Endothelial cell of umbilical vein (primary cell): ENCODE results near the gene FZD10. TPM values are rescaled to one million over a fixed set of nuclear protein-coding genes. Genes with fewer than 3 reads are reported as not detected.

Experiments
- BruUV-seq: library from RNA; stranded (reverse); fragments of 400-500 nt; replicated peaks from 2 replicates; lab custom pipeline; 2021; lab: Mats Ljungman, UMichigan
- CTCF ChIA-PET: fragments of 300-600, 350-600 bp; sonication (Branson Sonifier 250); formaldehyde crosslinking; loops from one replicate; lab custom pipeline; 2021; ENCODE audit warnings: antibody characterized with exemption, inconsistent platforms; lab: Charles Lee
- POLR2A ChIA-PET: fragments of 300-600, 350-600 bp; sonication (Branson Sonifier 250); formaldehyde crosslinking; loops from one replicate; lab custom pipeline; 2021; ENCODE audit warnings: antibody characterized with exemption, inconsistent platforms; lab: Charles Lee
- DNase-seq: peaks from one replicate; pipeline ENCODE4 v3.0.0-alpha.2; 2011; ENCODE audit warnings: low read depth, low spot score
- FAIRE-seq: peaks from 2 replicates; lab custom pipeline; 2011; peaks lifted over from hg19 to GRCh38; lab: Jason Lieb, UNC
- H2AFZ ChIP-seq: 2 replicates; pipeline ENCODE4 v1.6.0; 2012; ENCODE audit warnings: low read depth, low read length, control low read depth, inconsistent platforms
- H3K27ac ChIP-seq: 2 replicates; pipeline ENCODE4 v1.5.1; 2011; ENCODE audit warnings: low read depth, mild to moderate bottlenecking, control low read depth, low read length, moderate library complexity; ENCODE audit not compliant: insufficient read depth
- H3K27me3 ChIP-seq, 2 experiments: 2 replicates each; pipeline versions ENCODE4 v1.6.0 to v1.6.1; 2011; ENCODE audit warnings: low read length in 2 of 2, mixed read lengths in 1 of 2; ENCODE audit not compliant: control insufficient read depth in 2 of 2, insufficient read depth in 2 of 2
- H3K36me3 ChIP-seq, 2 experiments: 2 replicates in 1 of 2; 3 replicates in 1 of 2; pipeline ENCODE4 v1.5.1; 2011; ENCODE audit warnings: low read length in 2 of 2, mild to moderate bottlenecking in 1 of 2, moderate library complexity in 1 of 2; ENCODE audit not compliant: control insufficient read depth in 2 of 2, insufficient read depth in 2 of 2; ENCODE audit errors: extremely low read depth in 1 of 2
- H3K4me1 ChIP-seq: 3 replicates; pipeline ENCODE4 v1.5.1; 2011; ENCODE audit warnings: mild to moderate bottlenecking, low read length; ENCODE audit not compliant: control insufficient read depth, insufficient read depth; ENCODE audit errors: extremely low read depth
- H3K4me2 ChIP-seq: 2 replicates; pipeline ENCODE4 v1.6.1; 2011; ENCODE audit warnings: low read length, control low read depth, mixed read lengths; ENCODE audit not compliant: insufficient read depth
- H3K4me3 ChIP-seq, 3 experiments: fragments of 200-600 bp in 1 of 3; sonication (generic), shearing (Covaris generic) in 1 of 3; replicated peaks in 1 of 3; 2 replicates each; pipeline ENCODE4 v1.5.1; 2011 to 2016; ENCODE audit warnings: control low read depth in 3 of 3, low read length in 3 of 3, mild to moderate bottlenecking in 2 of 3, inconsistent platforms in 1 of 3, low read depth in 1 of 3, moderate library complexity in 1 of 3; ENCODE audit not compliant: insufficient read depth in 1 of 3
- H3K79me2 ChIP-seq: 2 replicates; pipeline ENCODE4 v1.6.0; 2012; ENCODE audit warnings: low read length, inconsistent platforms; ENCODE audit not compliant: control insufficient read depth, insufficient read depth
- H3K9ac ChIP-seq: replicated peaks from 2 replicates; pipeline ENCODE3; 2011; ENCODE audit warnings: low read length, control low read depth; ENCODE audit not compliant: insufficient read depth; ENCODE audit errors: extremely low read depth
- H3K9me1 ChIP-seq: replicated peaks from 3 replicates; pipeline ENCODE4 v1.6.0; 2011; ENCODE audit warnings: mild to moderate bottlenecking, low read length; ENCODE audit not compliant: control insufficient read depth, insufficient read depth; ENCODE audit errors: extremely low read depth
- H3K9me3 ChIP-seq: replicated peaks from 2 replicates; pipeline ENCODE4 v1.5.1; 2012; ENCODE audit warnings: low read length, inconsistent platforms; ENCODE audit not compliant: control insufficient read depth, insufficient read depth
- H4K20me1 ChIP-seq: replicated peaks from 2 replicates; pipeline ENCODE3; 2011; ENCODE audit warnings: mild to moderate bottlenecking, low read length; ENCODE audit not compliant: control insufficient read depth, insufficient read depth; ENCODE audit errors: extremely low read depth
- EZH2 ChIP-seq: IDR thresholded peaks from 2 replicates; pipeline ENCODE4 v1.6.1; 2012; ENCODE audit warnings: borderline replicate concordance, low read depth, mild to moderate bottlenecking, moderate library complexity, low read length, inconsistent platforms; ENCODE audit not compliant: severe bottlenecking
- FOS ChIP-seq: IDR thresholded peaks from 2 replicates; pipeline ENCODE4 v1.6.1; 2011; ENCODE audit warnings: mild to moderate bottlenecking, low read length, moderate library complexity, borderline replicate concordance; ENCODE audit not compliant: insufficient read depth
- GATA2 ChIP-seq: IDR thresholded peaks from 2 replicates; pipeline ENCODE4 v1.7.0; 2011; ENCODE audit warnings: low read depth, mild to moderate bottlenecking, moderate library complexity, mixed read lengths, low read length; ENCODE audit not compliant: insufficient read length, insufficient read depth
- JUN ChIP-seq: IDR thresholded peaks from 2 replicates; pipeline ENCODE4 v1.6.1; 2011; ENCODE audit warnings: borderline replicate concordance, low read depth; ENCODE audit not compliant: insufficient read length, insufficient read depth
- MAX ChIP-seq: IDR thresholded peaks from 2 replicates; pipeline ENCODE4 v1.6.1; 2011; ENCODE audit not compliant: insufficient read depth, insufficient read length
- MYC ChIP-seq: IDR thresholded peaks from one replicate; pipeline ENCODE4 v1.6.1; 2011; ENCODE audit warnings: mild to moderate bottlenecking, low read depth, low read length
- POLR2A ChIP-seq: IDR thresholded peaks from 2 replicates; pipeline ENCODE4 v1.6.1; 2012; ENCODE audit warnings: low read depth, mild to moderate bottlenecking, control low read depth, low read length
- POLR2AphosphoS5 ChIP-seq: IDR thresholded peaks from 2 replicates; pipeline ENCODE4 v1.6.1; 2012; ENCODE audit warnings: low read depth, mild to moderate bottlenecking, control low read depth, low read length, moderate library complexity; ENCODE audit not compliant: insufficient read depth
- dilution Hi-C: fragments of 300-500 bp; cut with MboI; formaldehyde crosslinking; loops from one replicate; pipeline ENCODE4 v1.15.0; 2019; ENCODE audit warnings: low sequenced_read_pairs; ENCODE audit not compliant: extremely low pct_ligation_motif_present
- intact Hi-C: fragments of 100-400 bp; cut with micrococcal nuclease; formaldehyde crosslinking; loops from one replicate; pipeline ENCODE4 v1.10.0; 2022
- polyA plus RNA-seq, 4 experiments: library from polyadenylated mRNA; depleted of rRNA in 3 of 4; stranded (reverse) in 3 of 4; unstranded in 1 of 4; fragments of >200 nt; gene quantifications; 2 replicates each; pipeline versions ENCODE4 v1.2.1 to v1.2.3, GENCODE V29; 2011 to 2012; ENCODE audit warnings: missing spikeins in 1 of 4
- total RNA-seq: library from RNA; stranded (reverse); gene quantifications from 2 replicates; pipeline ENCODE4 v1.2.3, GENCODE V29; 2021

The FZD10 gene
- total and polyA plus RNA-seq, 2 donors (not counting 3 experiments of a cell fraction or from before 2014, with no cell fraction given): not detected

- FAIRE-seq: no peak
- no peaks in the 10 kb centered on the region for H3K9me1 ChIP-seq
- no TSS peak for BruUV-seq
- peaks cover 3% of the 10 kb centered on the region for H3K9me3 ChIP-seq
- POLR2A ChIA-PET: no interaction called here
- H3K4me1 ChIP-seq: no peaks in the 10 kb centered on the region
- no peaks in the 10 kb centered on the region for H3K79me2 ChIP-seq
- H4K20me1 ChIP-seq: no peaks in the 10 kb centered on the region
- no peaks in the 10 kb centered on the region for H3K36me3 ChIP-seq
- DNase-seq: no peak
- no peak overlapping the region for H3K4me3 ChIP-seq
- H2AFZ ChIP-seq: no peak overlapping the region
- H3K9ac ChIP-seq: no peak overlapping the region
- intact Hi-C loops: no loop called here
- no peak overlapping the region for H3K27ac ChIP-seq
- CTCF ChIA-PET: no interaction called here
- H3K27me3 ChIP-seq: no peaks in the 10 kb centered on the region
- dilution Hi-C loops: no loop called here
- TF ChIP-seq JUN (no peak), GATA2 (no peak), POLR2A (no peak), MYC (no peak), POLR2AphosphoS5 (no peak), MAX (no peak), EZH2 (no peak), FOS (no peak)
- H3K4me2 ChIP-seq: no peak overlapping the region
Observed at GRCh38 chr12:130198663-130199060, 36.4 kb downstream of the FZD10 start.
